NOMO-1 treated with dmso at 0.1 percent for 144 hours (cell line): ENCODE measurements around the gene GSTO2.
A peak's percentile ranks its signal among the peaks of the same experiment; 100 is the strongest.

Source experiments
- DNase-seq: peaks from one replicate; lab custom pipeline; 2025; ENCODE audit not compliant: unreplicated experiment; lab: John Stamatoyannopoulos, UW

GSTO2 gene

DNA sequence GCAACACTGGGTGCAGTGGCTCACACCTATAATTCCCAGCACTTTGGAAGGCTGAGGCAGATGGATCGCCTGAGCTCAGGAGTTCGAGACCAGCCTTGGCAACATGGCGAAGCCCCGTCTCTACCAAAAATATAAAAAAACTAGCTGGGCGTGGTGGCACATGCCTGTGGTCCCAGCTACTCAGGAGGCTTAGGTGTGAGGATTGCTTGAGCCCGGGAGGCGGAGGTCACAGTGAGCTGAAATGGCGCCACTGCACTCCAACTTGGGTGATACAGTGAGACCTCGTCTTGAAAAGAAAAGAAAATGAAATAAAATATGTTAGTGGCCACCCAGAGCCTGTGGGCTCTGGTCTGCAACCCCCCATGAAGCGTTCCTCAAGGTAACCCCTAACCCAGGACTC is 55.9 kb downstream of the GSTO2 start:
- no peak for DNase-seq

DNA sequence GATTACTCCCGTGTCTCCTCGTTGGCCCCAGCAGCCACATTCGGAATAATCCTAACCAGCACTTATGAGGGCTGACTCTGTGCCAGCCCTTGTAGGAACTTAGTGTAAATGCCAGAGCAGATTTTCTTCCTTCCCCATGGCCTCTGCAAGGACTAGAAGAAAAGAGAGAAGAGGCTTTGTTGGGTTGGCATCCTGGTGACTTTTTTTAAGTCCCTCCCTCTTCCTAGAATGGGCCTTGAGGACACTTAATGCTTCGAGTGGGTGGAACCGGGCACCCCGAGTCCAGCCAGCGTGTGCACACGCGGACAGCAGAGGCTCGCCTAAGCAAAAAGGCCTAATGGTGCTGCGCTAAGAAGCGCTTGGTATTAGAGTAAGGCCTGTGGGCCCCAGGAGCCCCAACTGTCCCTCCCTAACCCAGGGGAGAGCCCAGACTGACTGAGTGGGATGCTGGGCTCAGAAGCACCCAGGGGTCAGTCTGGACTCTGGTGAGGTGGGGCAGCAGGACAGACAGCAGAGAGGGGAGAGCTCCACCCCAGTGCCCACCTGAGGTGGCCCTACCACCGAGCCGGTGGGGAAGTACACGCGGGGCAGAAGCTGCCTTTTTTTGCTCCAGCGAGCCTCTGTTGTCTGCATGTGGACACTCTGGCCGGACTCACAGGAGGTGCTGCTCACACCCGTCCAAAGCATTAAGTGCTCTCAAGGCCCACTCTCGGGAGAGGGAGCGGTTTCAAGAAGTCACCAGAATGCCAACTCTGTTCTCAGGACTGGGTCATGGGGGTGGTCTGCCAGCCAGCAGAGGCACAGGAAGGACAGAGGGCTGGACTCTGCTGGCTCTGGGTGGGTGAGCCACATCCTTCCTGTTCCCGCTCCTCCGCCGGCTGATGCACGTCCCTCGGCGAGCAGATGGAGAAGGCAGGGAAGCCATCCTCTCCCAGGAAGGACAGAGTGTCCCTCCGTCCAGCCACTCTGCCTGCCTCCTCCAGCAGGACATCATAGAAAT is 56.8 kb downstream of the GSTO2 start:
- DNase-seq: no peak

DNA sequence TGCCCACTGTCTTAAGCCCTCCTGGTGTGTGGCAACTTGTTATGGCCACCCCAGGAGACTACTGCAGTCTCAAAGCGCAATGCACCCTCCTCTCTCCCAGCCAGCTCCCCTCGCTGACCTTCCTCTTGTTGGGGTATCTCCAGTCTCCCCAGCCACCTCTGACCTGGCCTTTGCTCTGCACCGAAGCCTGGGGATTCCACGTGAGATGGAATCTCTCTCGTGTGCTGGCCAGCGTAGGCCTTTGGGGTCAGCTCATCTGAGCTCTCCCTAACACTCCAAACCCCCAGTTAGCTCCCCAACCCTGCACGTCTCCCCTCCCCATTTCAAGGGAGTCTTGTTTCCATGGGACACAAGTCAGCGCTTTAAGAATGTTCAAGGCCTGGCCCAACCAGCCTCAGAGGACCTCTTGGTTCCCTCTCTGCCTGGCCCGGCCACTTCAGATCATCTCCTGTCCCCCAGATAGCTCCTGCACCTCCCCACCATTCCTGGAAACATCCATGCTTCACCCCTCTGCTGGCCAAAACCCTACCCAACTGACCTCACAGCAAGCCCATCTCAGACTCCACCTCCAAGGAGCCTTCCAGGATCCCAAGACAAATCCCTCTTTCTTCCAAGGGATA is 58.1 kb downstream of the GSTO2 start:
- DNase-seq: no peak

DNA sequence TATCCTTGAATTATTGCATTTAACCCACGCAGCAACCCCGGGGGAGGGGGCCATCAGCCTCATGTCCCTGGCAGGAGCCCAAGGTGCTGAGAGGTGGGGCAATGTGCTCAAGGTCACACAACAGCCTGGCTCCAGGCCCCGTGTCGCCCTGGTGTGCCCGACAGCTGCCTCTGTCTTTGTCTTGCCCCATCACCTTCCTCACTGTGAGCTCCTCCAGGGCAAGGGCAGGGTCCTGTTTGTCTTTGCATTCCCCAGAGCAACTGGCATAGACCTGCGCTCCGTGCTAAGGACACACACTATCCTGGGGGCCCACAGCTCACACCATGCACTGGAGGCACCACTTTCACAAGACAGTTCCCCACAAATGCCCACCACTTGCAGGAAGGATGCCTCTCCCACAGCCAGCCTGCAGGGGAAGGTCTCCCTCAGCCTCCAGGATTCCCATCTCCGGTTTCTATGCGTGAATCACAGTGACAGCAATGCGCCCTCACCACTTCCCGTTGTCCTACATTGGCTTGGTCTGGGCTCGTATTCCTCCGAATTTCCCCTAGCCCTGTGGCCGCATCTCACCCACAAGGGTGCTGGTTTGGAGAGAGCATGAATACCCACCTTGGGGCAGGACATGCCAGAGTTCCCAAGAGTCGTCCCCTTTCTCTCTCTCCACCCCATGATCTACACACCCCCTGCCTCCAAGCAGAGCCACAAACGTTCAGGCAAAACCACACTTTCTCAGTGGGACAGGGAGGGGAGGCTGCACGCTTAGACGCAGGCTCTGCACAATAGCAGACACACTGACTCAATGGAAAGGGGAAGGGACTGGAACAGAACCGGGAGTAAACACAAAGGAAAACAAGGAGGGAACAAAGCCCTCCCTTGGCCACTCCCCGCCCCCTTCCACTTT is 59.0 kb downstream of the GSTO2 start:
- no peak for DNase-seq

DNA sequence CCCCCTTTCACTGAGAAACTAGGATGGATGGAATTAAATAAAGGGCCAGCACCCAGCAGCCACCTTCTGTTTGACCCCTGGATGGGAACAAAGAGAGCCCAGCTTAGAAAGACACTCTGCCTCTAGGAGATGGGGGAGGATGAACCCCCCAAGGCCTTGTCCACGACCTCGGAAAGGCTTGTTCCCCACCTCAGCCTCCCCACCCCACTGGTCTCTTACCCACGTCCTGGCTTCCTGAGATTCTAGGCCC is 59.6 kb downstream of the GSTO2 start:
- DNase-seq: no peak

DNA sequence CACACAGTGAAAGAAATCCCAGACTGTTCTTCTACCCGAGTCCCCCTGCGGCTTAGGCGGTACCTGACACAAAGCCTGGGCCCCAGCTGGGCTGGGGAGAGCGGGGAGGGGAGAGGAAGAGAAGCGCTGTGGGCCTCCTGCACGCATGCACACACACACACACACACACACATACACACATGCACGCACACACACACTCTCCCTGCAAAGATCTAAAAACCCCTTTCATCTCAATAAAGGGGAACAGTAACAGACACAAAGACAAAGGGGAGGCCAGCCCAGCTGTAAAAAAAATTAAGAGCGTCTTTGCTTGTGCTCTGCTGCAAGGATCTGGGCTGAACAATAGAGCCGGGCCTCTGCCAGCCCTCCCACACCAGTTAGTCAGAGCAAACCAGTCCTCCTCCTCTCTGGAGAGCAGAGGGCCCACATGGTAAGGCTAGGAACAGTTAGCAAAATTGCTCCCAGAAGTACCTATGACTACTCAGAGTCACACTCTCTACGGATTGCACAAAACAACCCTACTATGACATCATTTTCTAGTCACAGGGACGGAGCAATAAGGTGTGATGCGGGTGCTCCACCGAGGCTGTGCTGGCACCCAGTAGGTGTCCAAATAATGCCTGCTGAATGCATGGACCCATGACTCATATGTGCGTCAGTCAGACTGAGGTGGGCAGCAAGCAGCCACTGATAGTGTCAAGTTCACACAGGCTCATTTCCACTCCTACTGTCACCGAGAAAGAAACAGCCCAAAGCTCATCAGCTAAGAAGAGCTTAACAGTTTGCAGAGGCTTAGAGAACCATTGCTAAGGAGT is 60.1 kb downstream of the GSTO2 start:
- peak; percentile 39 for DNase-seq

DNA sequence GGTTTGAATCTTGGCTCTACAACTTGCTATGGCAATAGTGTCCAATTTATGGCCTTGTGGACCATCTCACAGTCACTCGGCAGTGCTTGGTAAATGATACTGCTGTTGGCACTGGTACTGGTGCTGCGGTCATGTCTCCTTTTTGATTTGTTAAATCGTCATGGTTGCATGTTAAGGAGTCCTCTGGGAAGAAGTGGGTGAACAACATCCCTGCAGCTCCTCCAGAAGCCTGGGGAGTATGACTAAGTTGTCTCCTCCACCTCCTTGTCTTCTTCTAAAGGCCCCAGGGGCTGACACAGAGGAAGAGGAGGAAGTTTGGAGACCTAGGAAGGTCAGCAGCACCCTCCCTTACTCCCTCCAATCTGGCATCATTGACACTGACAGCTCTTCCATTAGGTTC is 60.8 kb downstream of the GSTO2 start:
- no peak for DNase-seq

DNA sequence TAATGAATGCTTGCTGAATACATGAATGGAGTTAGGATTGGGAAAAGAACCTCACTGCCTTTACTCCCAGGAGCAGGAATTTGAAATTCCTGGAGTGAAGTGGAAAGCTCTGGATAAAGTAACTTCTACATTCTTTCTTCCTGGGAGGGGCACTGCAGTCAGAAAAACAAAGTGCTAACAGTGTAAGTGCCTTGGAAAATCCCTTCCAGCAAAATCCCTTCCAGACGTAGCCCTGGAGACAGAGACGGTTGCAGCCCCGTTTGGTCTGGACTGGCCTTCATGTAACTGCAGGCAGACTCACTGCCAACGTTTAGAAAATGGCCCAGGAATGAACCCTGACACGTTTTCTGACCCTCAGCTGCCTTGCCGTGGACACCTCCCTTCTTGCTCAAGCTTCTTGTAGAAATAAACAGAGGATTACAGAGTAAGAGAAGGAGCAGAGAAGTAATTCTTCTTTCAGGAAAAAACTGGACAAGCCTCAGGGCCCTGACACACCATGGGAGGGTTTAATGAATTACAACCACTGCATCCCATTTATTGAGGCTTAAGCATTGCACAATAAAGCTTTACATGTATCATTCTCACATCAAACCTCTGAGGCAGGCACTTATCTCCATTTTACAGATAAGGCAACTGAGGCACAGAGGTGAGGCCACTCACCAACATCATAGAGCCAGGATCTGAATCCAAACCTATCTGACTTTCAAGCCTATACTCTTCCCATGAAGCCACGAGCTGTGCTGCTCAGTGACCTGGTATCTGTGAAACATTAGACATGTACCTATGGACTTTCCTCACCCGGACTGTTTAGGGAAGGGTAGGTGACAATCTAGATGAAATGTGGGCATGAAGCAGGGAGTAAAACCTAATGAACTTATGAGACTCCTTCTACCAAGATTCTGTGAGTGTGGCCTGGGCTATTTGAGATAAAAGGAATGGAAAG is 61.5 kb downstream of the GSTO2 start:
- no peak for DNase-seq

DNA sequence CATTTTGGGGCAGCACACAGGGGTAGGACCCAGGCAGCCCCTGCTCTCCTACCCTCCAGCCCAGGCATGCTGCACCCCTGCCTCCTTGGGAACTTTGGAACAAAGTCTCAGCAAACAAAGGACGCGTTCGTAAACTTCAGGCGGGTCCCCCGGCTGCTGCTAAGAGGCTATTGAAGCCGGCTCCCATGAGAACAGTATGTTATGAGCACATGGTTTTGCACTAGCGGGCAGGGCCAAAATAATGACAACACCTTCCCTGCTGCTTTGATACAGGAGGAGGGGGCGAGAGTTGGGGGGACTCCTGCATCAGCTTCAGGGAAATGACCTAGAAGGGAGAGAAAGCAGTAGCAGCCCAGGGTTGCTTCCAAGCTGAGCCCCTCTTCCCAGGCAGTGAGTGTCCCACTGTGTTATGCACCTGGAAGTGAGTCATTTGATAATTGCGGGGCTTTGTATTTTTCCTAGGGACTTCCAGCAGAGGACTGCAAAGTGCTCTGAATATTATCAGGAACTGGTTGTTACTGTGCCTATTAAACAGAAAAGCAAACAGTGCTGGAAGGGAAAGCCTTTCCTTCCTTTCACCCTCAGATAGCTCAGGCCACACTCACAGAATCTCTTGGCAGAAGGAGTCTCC is 62.3 kb downstream of the GSTO2 start:
- DNase-seq: no peak

DNA sequence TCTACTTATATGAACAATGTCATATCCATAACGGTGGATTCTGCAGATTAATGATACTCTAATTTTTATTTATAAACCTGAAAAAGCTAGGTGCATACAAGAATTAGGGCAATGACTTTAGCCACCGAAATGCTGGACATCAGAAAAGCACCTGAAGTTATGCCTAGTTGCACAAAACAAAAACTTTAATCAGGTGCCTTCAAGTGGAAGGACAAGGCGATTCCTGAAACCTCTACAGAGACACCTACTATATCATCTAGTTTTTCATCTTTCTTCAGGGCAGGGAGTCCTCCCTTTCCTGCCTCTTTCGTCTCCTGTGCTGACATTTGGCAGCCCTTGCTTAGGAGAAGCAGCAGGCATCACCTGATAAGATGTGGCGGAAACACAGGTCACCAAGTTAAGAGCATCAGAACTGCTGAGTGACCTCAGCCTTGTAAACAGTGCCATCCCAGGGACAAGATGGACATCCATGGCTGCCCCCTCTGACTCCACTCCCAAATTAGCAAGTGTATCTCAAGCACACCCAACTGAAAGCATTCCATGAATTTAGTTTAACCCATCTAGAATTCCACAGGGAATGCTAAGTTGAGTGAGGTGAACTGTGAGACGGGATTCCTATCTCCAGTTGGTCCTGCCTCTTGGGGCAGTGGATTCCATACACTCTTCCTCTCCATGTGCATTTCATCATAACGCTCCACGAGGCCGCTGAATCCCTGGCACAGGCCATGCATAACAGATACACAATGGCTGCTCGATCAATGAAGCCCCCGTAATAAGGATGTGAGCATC is 63.5 kb downstream of the GSTO2 start:
- no peak for DNase-seq

DNA sequence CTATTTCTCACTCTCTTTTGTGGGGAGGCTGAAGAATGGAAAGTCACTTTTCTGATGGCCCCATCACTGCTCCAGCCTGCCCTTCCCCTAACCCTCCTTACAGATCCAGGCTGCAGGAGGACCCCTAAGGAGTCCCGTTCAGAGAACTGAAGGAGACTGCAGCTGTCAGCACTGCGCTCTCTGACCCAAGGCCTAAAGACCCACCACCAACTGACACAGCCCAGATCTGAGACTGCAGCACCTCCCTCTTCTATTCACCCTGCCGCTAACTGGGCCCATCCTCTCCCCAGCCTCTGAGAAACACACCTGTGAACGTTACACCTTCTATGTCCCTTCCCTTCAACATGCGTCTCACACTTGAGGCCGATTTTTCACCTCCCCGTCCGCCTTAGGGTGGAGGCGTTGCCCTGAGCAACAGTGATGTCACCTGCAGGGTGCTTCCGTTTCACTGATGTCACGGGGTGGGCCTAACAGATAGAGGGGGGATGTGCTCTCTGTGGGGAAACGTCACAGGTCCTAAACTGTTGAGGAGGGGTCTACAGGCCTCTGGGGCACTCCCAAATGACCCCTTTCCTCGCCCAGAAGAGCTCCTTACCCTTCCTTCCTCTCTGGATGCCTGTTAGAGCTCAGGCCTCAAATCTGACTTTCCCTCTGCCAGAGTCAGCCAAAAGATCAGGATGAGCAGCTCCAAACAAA is 64.2 kb downstream of the GSTO2 start:
- DNase-seq: no peak

DNA sequence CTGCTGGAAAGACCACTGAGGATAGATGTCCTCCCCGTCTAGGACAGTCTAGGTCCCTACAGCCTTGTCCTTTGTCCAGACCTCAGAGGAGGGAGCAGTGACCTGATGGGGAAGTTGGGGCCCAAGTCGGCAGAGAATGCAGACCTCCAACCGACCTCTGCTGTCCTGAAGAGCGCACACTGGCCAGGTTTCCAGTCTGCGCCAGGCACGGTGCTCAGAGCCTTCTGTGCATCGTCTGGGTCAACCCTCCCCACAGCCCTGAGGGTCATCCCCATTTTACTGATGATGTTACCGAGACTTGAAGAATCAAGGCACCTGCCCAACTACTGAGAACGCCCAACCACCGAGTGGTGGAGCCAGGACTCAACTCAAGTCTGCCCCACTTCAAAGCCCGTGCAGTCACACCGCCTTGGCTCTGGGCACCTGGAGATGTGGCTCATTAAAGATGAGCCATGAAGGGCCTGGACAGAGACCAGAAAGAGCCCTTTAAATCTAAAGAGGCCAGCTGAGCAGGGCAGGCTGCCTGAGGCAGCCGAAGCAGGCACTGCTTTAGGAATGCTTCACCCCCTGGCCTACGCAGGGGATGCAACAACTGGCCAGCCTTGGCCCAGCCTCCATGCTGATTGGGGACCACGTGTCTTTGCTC is 64.9 kb downstream of the GSTO2 start:
- DNase-seq: no peak

DNA sequence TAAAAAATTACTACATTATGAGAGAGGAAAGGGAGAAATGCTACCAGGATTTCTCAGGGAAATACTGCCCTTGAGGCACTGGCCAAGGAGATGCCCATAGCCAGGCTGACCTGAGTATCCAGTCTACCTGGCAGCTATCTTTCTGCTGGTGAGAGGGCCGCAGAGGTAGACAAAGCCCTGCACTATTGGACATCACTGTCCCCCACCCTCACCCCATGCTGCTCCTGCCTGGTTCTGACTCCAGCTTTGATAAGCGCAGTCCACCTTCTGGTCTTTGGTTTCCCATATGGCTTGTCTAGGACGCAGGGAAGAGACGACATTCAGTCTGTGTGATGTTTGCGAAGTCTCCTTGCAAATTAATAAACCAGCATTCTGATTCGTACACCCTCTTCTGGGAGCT is 65.6 kb downstream of the GSTO2 start:
- DNase-seq: no peak

DNA sequence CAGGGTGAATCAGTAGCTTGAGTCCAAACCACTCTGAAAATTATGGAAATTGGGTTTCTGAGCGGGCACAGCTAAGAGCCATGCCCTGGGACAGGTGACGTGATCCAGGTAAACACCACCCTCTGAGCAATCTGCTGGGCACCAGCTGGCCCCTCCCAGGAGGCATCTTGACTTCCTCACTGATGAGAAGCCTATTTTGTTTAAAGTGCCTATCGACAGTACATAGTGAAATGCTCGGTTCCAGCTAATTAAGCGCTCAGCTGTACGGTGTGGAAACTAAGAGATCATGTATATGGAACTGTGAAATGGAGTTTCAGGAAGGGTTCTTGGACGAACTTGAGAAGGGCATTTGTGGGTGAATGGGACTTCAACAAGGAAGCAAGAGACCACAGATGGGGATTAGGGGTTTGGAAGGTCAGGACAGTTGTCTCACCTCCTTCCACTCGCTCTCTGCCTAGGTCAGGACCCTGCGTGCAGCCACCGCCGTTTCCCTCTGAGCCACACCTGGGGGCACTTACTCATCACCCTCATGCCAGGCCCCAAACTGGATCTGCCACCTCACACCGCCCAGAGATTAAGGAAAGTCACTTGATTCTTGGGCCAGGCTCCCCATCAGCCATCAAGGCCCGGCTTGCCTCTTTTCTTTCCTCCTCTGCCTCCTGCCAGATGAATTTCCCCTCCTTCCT is 66.1 kb downstream of the GSTO2 start:
- no peak for DNase-seq

DNA sequence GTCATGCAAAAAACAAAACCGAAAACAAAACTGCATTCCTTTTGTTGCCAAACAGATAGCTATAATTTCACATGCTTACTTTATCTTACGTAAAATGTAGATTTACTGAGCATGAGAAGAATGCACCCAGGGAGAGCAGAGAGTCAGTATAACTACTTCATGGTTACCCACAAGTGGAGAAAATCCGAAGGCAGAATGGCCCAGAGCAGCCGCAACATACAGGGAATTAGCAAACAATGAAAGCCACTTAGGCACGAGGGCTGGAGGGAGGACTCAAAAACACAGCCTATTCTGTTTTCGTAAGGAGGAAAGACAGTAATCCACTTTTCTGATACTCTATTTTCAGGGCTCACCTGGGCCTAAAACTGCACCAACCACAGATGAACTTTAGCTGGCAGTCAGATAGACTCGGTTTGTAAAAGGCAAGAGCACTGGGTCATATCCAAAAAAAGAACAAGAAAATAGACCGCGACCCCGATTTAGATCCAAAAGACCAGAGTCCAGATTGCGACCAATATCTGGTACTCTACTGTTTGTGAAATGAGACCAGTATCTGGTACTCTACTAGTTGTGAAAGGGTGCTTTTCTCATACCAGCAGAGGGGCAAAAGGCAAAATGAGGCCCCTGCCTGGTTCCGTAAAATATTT is 68.0 kb downstream of the GSTO2 start:
- DNase-seq: no peak

DNA sequence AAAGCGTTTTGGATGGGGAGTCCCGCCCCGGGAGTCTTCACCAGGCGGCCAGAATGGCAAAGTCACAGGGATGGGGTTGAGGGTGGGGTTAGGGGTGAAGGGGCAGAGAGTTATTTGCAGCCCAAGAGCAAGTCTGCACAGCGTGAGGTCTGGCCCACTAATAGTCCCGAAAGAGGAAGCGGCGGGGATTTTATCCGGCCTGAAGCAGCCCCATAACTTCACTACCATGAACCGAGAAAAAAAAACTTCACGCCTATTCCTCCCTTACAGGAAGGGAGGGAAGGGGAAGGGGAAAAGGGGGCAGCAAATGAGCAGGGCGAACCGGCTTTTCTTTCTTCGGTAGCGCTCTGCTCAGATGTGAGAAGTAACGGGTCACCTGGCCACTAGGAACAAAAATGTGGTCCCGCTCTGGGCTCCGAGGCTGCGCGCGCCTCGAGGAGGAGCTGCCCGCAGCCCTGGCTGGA is 68.6 kb downstream of the GSTO2 start:
- peak; percentile 84 for DNase-seq
